B cell (primary cell): Measurements from ENCODE around the gene CHD9.

Experiments
- EZH2 ChIP-seq: IDR thresholded peaks from 2 replicates; pipeline ENCODE4 v1.6.1; 2012; ENCODE audit warnings: borderline replicate concordance, low read depth, mild to moderate bottlenecking, moderate library complexity, low read length; ENCODE audit not compliant: insufficient read depth, poor library complexity, severe bottlenecking
- TF ChIP-seq, protein P1 (sequence below): fragments of 200-600 bp; IDR thresholded peaks from one replicate; pipeline ENCODE4 v1.8.0; 2022; ENCODE audit warnings: antibody characterized with exemption, mild to moderate bottlenecking

DNA sequence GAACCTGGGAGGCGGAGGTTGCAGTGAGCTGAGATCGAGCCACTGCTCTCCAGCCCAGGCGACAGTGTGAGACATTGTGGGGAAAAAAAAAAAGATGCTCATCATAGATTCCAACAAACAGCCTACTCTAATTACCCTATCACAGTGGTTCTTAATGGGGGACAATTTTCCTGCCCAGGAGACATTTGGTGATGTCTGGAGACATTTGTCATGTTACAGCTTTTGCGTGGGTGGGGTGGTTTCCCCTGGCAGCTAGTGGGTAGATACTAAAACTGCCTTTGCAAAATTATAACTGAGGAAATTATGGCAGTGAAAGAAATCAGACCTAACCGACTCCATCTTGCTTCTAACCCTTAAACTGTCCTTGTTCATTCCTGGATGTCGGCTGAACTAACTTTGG lies 287.0 kb downstream of the CHD9 start:
- TF ChIP-seq, protein P1, sequence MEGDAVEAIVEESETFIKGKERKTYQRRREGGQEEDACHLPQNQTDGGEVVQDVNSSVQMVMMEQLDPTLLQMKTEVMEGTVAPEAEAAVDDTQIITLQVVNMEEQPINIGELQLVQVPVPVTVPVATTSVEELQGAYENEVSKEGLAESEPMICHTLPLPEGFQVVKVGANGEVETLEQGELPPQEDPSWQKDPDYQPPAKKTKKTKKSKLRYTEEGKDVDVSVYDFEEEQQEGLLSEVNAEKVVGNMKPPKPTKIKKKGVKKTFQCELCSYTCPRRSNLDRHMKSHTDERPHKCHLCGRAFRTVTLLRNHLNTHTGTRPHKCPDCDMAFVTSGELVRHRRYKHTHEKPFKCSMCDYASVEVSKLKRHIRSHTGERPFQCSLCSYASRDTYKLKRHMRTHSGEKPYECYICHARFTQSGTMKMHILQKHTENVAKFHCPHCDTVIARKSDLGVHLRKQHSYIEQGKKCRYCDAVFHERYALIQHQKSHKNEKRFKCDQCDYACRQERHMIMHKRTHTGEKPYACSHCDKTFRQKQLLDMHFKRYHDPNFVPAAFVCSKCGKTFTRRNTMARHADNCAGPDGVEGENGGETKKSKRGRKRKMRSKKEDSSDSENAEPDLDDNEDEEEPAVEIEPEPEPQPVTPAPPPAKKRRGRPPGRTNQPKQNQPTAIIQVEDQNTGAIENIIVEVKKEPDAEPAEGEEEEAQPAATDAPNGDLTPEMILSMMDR = no peak
- TF ChIP-seq EZH2 = no peak
